CD14-positive monocyte (primary cell): ENCODE results near the gene CTSD. TPM values are rescaled to one million over a fixed set of nuclear protein-coding genes. Genes with fewer than 3 reads are reported as not detected.

Source experiments
- DNase-seq, 3 donors: peaks; one replicate each; pipeline ENCODE4 v3.0.0-alpha.2; 2011 to 2022
- H2AFZ ChIP-seq: 2 replicates; pipeline ENCODE4 v1.6.0; 2012; ENCODE audit warnings: mild to moderate bottlenecking, low read depth, low read length, inconsistent platforms; ENCODE audit not compliant: insufficient read depth, poor library complexity, severe bottlenecking
- H3K27ac ChIP-seq, 2 donors: 1 replicate in 1 of 2; 2 replicates in 1 of 2; pipeline ENCODE4 v1.5.1; 2012 to 2013; ENCODE audit warnings: low read length in 2 of 2, control low read depth in 1 of 2, inconsistent platforms in 1 of 2, low read depth in 1 of 2, mild to moderate bottlenecking in 1 of 2
- H3K27me3 ChIP-seq, 2 donors: one replicate each; pipeline versions ENCODE4 v1.6.0 to v1.6.1; 2011 to 2013; ENCODE audit warnings: low read length in 2 of 2; ENCODE audit not compliant: control insufficient read depth in 2 of 2, insufficient read depth in 2 of 2
- H3K36me3 ChIP-seq, 2 donors: replicated peaks in 1 of 2; 1 replicate in 1 of 2; 2 replicates in 1 of 2; pipeline versions ENCODE4 v1.5.1 to v1.6.1; 2012 to 2013; ENCODE audit warnings: low read length in 2 of 2, control low read depth in 1 of 2, inconsistent platforms in 1 of 2, mild to moderate bottlenecking in 1 of 2; ENCODE audit not compliant: insufficient read depth in 2 of 2, control insufficient read depth in 1 of 2
- H3K4me1 ChIP-seq, 2 donors: 1 replicate in 1 of 2; 2 replicates in 1 of 2; pipeline versions ENCODE4 v1.5.1 to v1.6.1; 2012 to 2013; ENCODE audit warnings: low read length in 2 of 2, control low read depth in 1 of 2, inconsistent platforms in 1 of 2, mild to moderate bottlenecking in 1 of 2, moderate library complexity in 1 of 2; ENCODE audit not compliant: insufficient read depth in 2 of 2, control insufficient read depth in 1 of 2
- H3K4me2 ChIP-seq: replicated peaks from 2 replicates; pipeline ENCODE3; 2012; ENCODE audit warnings: low read length, moderate library complexity, mild to moderate bottlenecking; ENCODE audit not compliant: poor library complexity, severe bottlenecking; ENCODE audit errors: extremely low read depth
- H3K4me3 ChIP-seq, 3 experiments: fragments of 200-600 bp in 1 of 3; sonication (generic) in 1 of 3; replicated peaks in 1 of 3; 1 replicate in 2 of 3; 2 replicates in 1 of 3; pipeline ENCODE4 v1.5.1; 2011 to 2013; ENCODE audit warnings: low read length in 3 of 3, mild to moderate bottlenecking in 3 of 3, control low read depth in 2 of 3, low read depth in 2 of 3, inconsistent platforms in 1 of 3, moderate library complexity in 1 of 3
- H3K79me2 ChIP-seq: 2 replicates; pipeline ENCODE4 v1.6.0; 2012; ENCODE audit warnings: mild to moderate bottlenecking, control low read depth, inconsistent platforms, low read length, moderate library complexity; ENCODE audit not compliant: insufficient read depth
- H3K9ac ChIP-seq: 2 replicates; pipeline ENCODE4 v1.6.0; 2017; ENCODE audit warnings: low read length, mild to moderate bottlenecking; ENCODE audit not compliant: insufficient read depth, poor library complexity, severe bottlenecking
- H3K9me3 ChIP-seq, 2 donors: replicated peaks in 1 of 2; 1 replicate in 1 of 2; 2 replicates in 1 of 2; pipeline versions ENCODE4 v1.5.1 to v1.6.1; 2012 to 2013; ENCODE audit warnings: low read length in 2 of 2, control low read depth in 1 of 2; ENCODE audit not compliant: control insufficient read depth in 1 of 2, insufficient read depth in 1 of 2
- H4K20me1 ChIP-seq: 2 replicates; pipeline ENCODE4 v1.6.0; 2012; ENCODE audit warnings: mild to moderate bottlenecking, low read length, control low read depth, moderate library complexity; ENCODE audit not compliant: insufficient read depth
- H3K27ac Mint-ChIP-seq, 7 donors: one replicate each; pipeline ENCODE4 v1.8.0; 2020; ENCODE audit warnings: mild to moderate bottlenecking in 7 of 7, mixed read lengths in 7 of 7, moderate library complexity in 6 of 7, inconsistent platforms in 2 of 7
- H3K27me3 Mint-ChIP-seq, 3 donors: one replicate each; pipeline ENCODE4 v1.8.0; 2021 to 2022; ENCODE audit warnings: low read depth in 3 of 3, mild to moderate bottlenecking in 3 of 3, mixed read lengths in 3 of 3, moderate library complexity in 3 of 3, inconsistent platforms in 1 of 3
- H3K36me3 Mint-ChIP-seq, 2 donors: one replicate each; pipeline ENCODE4 v1.8.0; 2020; ENCODE audit warnings: mixed read lengths in 2 of 2, inconsistent platforms in 1 of 2, mild to moderate bottlenecking in 1 of 2
- H3K4me1 Mint-ChIP-seq: one replicate; pipeline ENCODE4 v1.8.0; 2020; ENCODE audit warnings: mild to moderate bottlenecking, mixed read lengths
- H3K4me3 Mint-ChIP-seq, 2 donors: one replicate each; pipeline ENCODE4 v1.8.0; 2020; ENCODE audit warnings: mild to moderate bottlenecking in 2 of 2, mixed read lengths in 2 of 2, moderate library complexity in 1 of 2
- H3K9me3 Mint-ChIP-seq, 7 donors: one replicate each; pipeline ENCODE4 v1.8.0; 2020 to 2022; ENCODE audit warnings: mixed read lengths in 7 of 7, mild to moderate bottlenecking in 6 of 7, moderate library complexity in 6 of 7, inconsistent platforms in 2 of 7
- CTCF ChIP-seq: fragments of 200-600 bp; IDR thresholded peaks from one replicate; pipeline ENCODE4 v1.8.0; 2022; ENCODE audit warnings: antibody characterized with exemption, mild to moderate bottlenecking
- WGBS: methylation state at CpG from one replicate; pipeline ENCODE4 v1.1.5; 2013; ENCODE audit warnings: missing lambda C conversion rate; ENCODE audit not compliant: insufficient coverage; 5-methylcytosine and 5-hydroxymethylcytosine counted together
- intact Hi-C, 2 donors: fragments of 100-400 bp; cut with micrococcal nuclease; formaldehyde crosslinking; loops; one replicate each; pipeline versions ENCODE4 v1.15.0 to v1.15.1; 2023
- polyA plus RNA-seq, 3 donors: library from polyadenylated mRNA; depleted of rRNA in 1 of 3; unstranded in 2 of 3; stranded (reverse) in 1 of 3; fragments of 300-500 nt in 2 of 3; fragments of >200 nt in 1 of 3; fragmentation: Illumina TruSeq in 2 of 3; gene quantifications; 1 replicate in 2 of 3; 2 replicates in 1 of 3; pipeline ENCODE4 v1.2.3, GENCODE V29; 2012 to 2021

Gene CTSD
- polyA plus RNA-seq, 3 donors: 835 to 1,372 (median 855) TPM

DNA sequence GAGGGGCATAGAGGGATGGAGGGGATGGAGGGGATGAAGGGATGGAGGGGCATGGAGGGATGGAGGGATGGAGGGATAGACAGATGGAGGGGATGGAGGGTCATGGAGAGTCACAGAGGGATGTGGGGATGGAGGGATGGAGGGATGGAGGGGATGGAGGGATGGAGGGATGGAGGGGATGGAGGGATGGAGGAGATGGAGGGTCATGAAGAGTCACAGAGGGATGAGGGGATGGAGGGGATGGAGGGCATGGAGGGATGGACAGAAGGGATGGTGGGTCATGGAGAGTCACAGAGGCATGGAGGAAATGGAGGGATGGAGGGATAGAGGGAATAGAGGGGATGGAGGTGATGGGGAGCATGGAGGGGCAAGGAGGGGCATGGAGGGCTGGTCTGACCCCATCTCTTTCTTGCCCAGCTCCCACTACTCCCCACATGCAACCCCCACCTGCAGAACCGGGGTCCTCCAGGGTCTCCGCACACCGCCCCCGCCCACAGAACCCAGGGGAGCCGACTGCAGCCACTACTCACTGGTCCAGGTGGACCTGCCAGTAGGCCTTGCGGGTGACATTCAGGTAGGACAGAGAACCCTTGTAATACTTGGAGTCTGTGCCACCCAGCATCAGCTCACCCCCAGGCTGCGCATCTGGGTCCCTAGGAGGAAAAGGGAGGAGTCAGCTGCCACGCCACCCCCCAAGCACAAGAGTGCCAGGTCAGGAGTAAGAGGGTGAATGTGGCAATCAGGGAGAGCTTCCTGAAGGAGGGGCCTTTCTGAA is 9.2 kb downstream of the CTSD start:
- H3K27ac ChIP-seq: no peak overlapping the region
- no peak for DNase-seq
- intact Hi-C loops: loop anchor here (5.0 kb wide), 2 partner anchors 38 to 43 kb away; no protein-coding TSS in a partner anchor
- WGBS: 81% methylated on average over 7 of the region's 8 CpGs
- peaks cover 44% of the 10 kb centered on the region for H3K79me2 ChIP-seq
- Mint-ChIP-seq H3K27ac (no peak overlapping the region), H3K36me3 (peaks cover 50 to 74% of the 10 kb centered on the region in 2 donors), H3K9me3 (peaks cover 0 to 3% (median 0%) of the 10 kb centered on the region in 7 donors), H3K4me1 (peaks cover 77% of the 10 kb centered on the region), H3K27me3 (peaks cover 10 to 18% (median 10%) of the 10 kb centered on the region in 3 donors), H3K4me3 (no peak overlapping the region)
- H3K4me2 ChIP-seq: peak overlapping the region; percentile 22
- H3K4me3 ChIP-seq: no peak overlapping the region
- H3K4me1 ChIP-seq: peaks cover 64 to 93% of the 10 kb centered on the region in 2 donors
- H3K9ac ChIP-seq: no peak overlapping the region
- H3K9me3 ChIP-seq: no peaks in the 10 kb centered on the region
- H2AFZ ChIP-seq: no peak overlapping the region
- peaks cover 0 to 9% of the 10 kb centered on the region in 2 donors for H3K27me3 ChIP-seq
- TF ChIP-seq CTCF: no peak
- peaks cover 100% of the 10 kb centered on the region for H4K20me1 ChIP-seq
- H3K36me3 ChIP-seq: peaks cover 69 to 74% of the 10 kb centered on the region in 2 donors

GRCh38 chr11:1753929-1754305 is 9.8 kb downstream of the CTSD start:
- peaks cover 99% of the 10 kb centered on the region for H4K20me1 ChIP-seq
- intact Hi-C loops: no loop called here
- no peak for DNase-seq
- peaks cover 62 to 68% of the 10 kb centered on the region in 2 donors for H3K36me3 ChIP-seq
- H3K27me3 Mint-ChIP-seq: peaks cover 14 to 25% (median 15%) of the 10 kb centered on the region in 3 donors
- no peak for TF ChIP-seq CTCF
- H3K27ac ChIP-seq: no peak overlapping the region
- H3K36me3 Mint-ChIP-seq: peaks cover 47 to 69% of the 10 kb centered on the region in 2 donors
- no peaks in the 10 kb centered on the region for H3K9me3 ChIP-seq
- H3K9ac ChIP-seq: no peak overlapping the region
- H3K4me1 Mint-ChIP-seq: peaks cover 73% of the 10 kb centered on the region
- H3K4me3 Mint-ChIP-seq: no peak overlapping the region
- no peak overlapping the region for H3K4me2 ChIP-seq
- peaks cover 0 to 14% of the 10 kb centered on the region in 2 donors for H3K27me3 ChIP-seq
- no peak overlapping the region for H3K27ac Mint-ChIP-seq
- no peak overlapping the region for H3K4me3 ChIP-seq
- peaks cover 0 to 4% (median 0%) of the 10 kb centered on the region in 7 donors for H3K9me3 Mint-ChIP-seq
- H3K4me1 ChIP-seq: peaks cover 63 to 93% of the 10 kb centered on the region in 2 donors
- H2AFZ ChIP-seq: no peak overlapping the region
- peaks cover 38% of the 10 kb centered on the region for H3K79me2 ChIP-seq
- WGBS: 90% methylated on average over 6 of the region's 14 CpGs
